Body of pancreas (tissue), 4 donors: ENCODE results near the gene TIMM10. TPM values are rescaled to one million over a fixed set of nuclear protein-coding genes. Genes with fewer than 3 reads are reported as not detected.

Experiments
- ATAC-seq: fragments of 150-250 bp; one replicate; pipeline ENCODE4 v1.9.1; 2016
- DNase-seq, 4 donors: peaks; one replicate each; pipeline ENCODE4 v3.0.0-alpha.2; 2019
- H3K27ac ChIP-seq, 4 donors: fragments of 200-600 bp; sonication (generic); 1 replicate in 3 of 4; 2 replicates in 1 of 4; pipeline versions ENCODE4 v1.5.1 to v1.6.1; 2016 to 2019; ENCODE audit warnings: mild to moderate bottlenecking in 1 of 4, mixed read lengths in 1 of 4, moderate library complexity in 1 of 4
- H3K27me3 ChIP-seq, 2 donors: fragments of 200-600 bp; sonication (generic); one replicate each; pipeline ENCODE4 v1.6.0; 2016; ENCODE audit warnings: mild to moderate bottlenecking in 1 of 2
- H3K36me3 ChIP-seq, 2 donors: fragments of 200-600 bp; sonication (generic); replicated peaks in 1 of 2; 2 replicates each; pipeline ENCODE4 v1.5.1; 2016; ENCODE audit warnings: low read depth in 2 of 2; ENCODE audit not compliant: insufficient read depth in 1 of 2
- H3K4me1 ChIP-seq: fragments of 200-600 bp; sonication (generic); one replicate; pipeline ENCODE4 v1.6.0; 2016
- H3K4me3 ChIP-seq, 2 donors: fragments of 200-600 bp; sonication (generic); 1 replicate in 1 of 2; 2 replicates in 1 of 2; pipeline ENCODE4 v1.5.1; 2016 to 2019
- H3K9me3 ChIP-seq, 3 donors: fragments of 200-600 bp; sonication (generic); 1 replicate in 2 of 3; 2 replicates in 1 of 3; pipeline ENCODE4 v1.5.1; 2016
- CTCF ChIP-seq, 7 experiments: fragments of 450-650 bp in 4 of 7; fragments of 200-600 bp in 3 of 7; sonication (generic) in 3 of 7; IDR thresholded peaks; one replicate each; pipeline ENCODE4 v1.5.1; 2016 to 2019; ENCODE audit warnings: antibody characterized with exemption in 7 of 7
- POLR2A ChIP-seq, 3 donors: fragments of 450-650 bp; IDR thresholded peaks; one replicate each; pipeline ENCODE4 v1.6.1; 2016; ENCODE audit warnings: antibody characterized with exemption in 3 of 3, mild to moderate bottlenecking in 2 of 3
- WGBS, 2 donors: methylation state at CpG; one replicate each; pipeline ENCODE4 v1.1.5; 2017; 5-methylcytosine and 5-hydroxymethylcytosine counted together
- intact Hi-C: fragments of 100-400 bp; cut with DNase I; formaldehyde crosslinking; loops from one replicate; pipeline ENCODE4 v1.15.1; 2023
- total RNA-seq, 2 donors: library from RNA; depleted of rRNA; stranded (reverse); fragments of >200 nt; gene quantifications; one replicate each; pipeline ENCODE4 v1.1.0, GENCODE V29; 2016

The TIMM10 gene, protein sequence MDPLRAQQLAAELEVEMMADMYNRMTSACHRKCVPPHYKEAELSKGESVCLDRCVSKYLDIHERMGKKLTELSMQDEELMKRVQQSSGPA
- 10 to 100 TPM in 1 of 2 donors, 1 to 10 TPM in 1; 5.6 to 24.4 TPM for total RNA-seq

DNA sequence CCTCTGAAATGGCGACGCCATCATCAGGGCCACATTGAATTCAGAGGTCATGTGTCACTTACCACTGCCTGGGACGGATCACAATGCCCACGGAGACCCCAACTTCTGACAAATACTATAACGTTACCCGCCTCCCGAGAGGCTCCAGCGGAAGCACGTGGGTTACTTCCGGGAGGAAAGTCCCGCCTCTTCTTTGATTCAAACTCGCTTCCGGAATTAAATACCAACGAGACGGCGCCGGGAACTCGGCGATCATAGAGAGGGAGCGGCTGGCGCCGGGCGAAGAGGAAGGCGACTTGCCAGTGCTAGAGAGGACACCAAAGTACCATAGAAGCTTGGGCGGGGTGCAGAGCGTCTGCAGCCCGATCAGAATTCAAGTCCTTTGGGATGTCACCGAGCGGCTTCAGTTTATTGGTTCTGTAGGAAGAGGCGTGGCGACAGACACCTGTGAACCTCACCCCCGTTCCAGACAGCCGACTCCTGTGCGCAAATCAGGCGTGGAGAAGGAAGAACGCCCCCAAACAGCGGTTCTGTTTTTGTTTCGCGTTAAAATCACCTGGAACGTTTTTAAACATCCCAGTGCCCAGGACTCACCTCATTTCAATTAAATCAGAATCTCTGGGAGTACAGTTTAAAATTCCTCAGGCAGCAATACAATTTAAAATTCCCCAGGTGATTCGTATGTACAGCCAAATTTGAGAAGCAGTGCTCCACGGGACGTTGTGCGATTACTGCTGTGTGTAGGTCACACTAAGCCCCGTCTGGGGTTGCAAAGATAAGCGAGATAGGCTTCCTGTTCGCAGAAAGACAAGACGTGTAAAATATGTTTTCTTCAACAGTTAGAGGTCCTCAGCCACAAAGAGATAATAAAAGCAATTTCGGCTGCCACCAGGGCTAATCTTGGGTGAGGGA is at the start of gene TIMM10:
Gene TIMM10 (minus strand): TSS at position 159 of the 912 bp plus-strand sequence. CDS start 565 bp downstream, outside the sequence.
- peaks cover 26% of the 10 kb centered on the region for H3K4me1 ChIP-seq
- peaks cover 0 to 2% of the 10 kb centered on the region in 2 donors for H3K36me3 ChIP-seq
- ATAC-seq (peak; percentile 97), DNase-seq (peak; percentile 97 to 99 (median 98))
- no peaks in the 10 kb centered on the region for H3K9me3 ChIP-seq
- peak within 1 kb of the TSS; percentile 74 to 95 (median 87) for H3K27ac ChIP-seq
- TF ChIP-seq POLR2A (IDR thresholded peaks at IDR 0.05): peak; percentile 29 to 82 (median 78)
- TF ChIP-seq CTCF (IDR thresholded peaks at IDR 0.05): no peak
- H3K4me3 ChIP-seq: peak within 1 kb of the TSS; percentile 59 to 69
- intact Hi-C loops: no loop called here
- H3K27me3 ChIP-seq: no peaks in the 10 kb centered on the region
- WGBS, 2 donors: 0% methylated on average over 20 to 49 of the region's 49 CpGs

- no peak overlapping the region for H3K4me3 ChIP-seq
- WGBS, 2 donors: 39 to 54% methylated on average over 4 of the region's 4 CpGs
Measured at GRCh38 chr11:57574061-57574460, 43.5 kb upstream of the TIMM10 start.

GRCh38 chr11:57571606-57572005 is 41.1 kb upstream of the TIMM10 start:
- H3K4me1 ChIP-seq: peaks cover 7% of the 10 kb centered on the region
- intact Hi-C loops: no loop called here
- no peak for DNase-seq
- H3K27me3 ChIP-seq: no peaks in the 10 kb centered on the region
- no peaks in the 10 kb centered on the region for H3K9me3 ChIP-seq
- H3K4me3 ChIP-seq: no peak overlapping the region
- no peaks in the 10 kb centered on the region for H3K36me3 ChIP-seq
- 52 to 55% methylated on average over 2 of the region's 2 CpGs for WGBS, 2 donors
- no peak for ATAC-seq
- no peak overlapping the region for H3K27ac ChIP-seq
- TF ChIP-seq CTCF (IDR thresholded peaks at IDR 0.05) (no peak), POLR2A (IDR thresholded peaks at IDR 0.05) (no peak)

More at GRCh38 chr11:57574061-57574460, 43.5 kb upstream of the TIMM10 start:
- no peak for TF ChIP-seq POLR2A (IDR thresholded peaks at IDR 0.05)
- ATAC-seq: no peak
- no peaks in the 10 kb centered on the region for H3K4me1 ChIP-seq
- no peak for DNase-seq
- H3K27ac ChIP-seq: no peak overlapping the region
- no peaks in the 10 kb centered on the region for H3K36me3 ChIP-seq
- no peaks in the 10 kb centered on the region for H3K27me3 ChIP-seq
- H3K9me3 ChIP-seq: no peaks in the 10 kb centered on the region
- intact Hi-C loops: no loop called here

- peaks cover 19% of the 10 kb centered on the region for H3K4me1 ChIP-seq
- TF ChIP-seq CTCF (IDR thresholded peaks at IDR 0.05) (peak in 4 of 7 experiments; percentile 79 to 87 (median 83)), POLR2A (IDR thresholded peaks at IDR 0.05) (no peak)
- no peak for ATAC-seq
- DNase-seq: peak in 1 of 4 donors; percentile 77
- 23 to 43% methylated on average over 6 of the region's 6 CpGs for WGBS, 2 donors
- H3K27me3 ChIP-seq: no peaks in the 10 kb centered on the region
- peak overlapping the region in 1 of 2 donors; percentile 81 for H3K4me3 ChIP-seq
- peak overlapping the region in 3 of 4 donors; percentile 68 to 81 (median 70) for H3K27ac ChIP-seq
- intact Hi-C loops: no loop called here
- no peaks in the 10 kb centered on the region for H3K9me3 ChIP-seq
- no peaks in the 10 kb centered on the region for H3K36me3 ChIP-seq
Measured at GRCh38 chr11:57568330-57568766, 37.8 kb upstream of the TIMM10 start.
